H1 (cell line): ENCODE results near the gene RALGDS. TPM values are rescaled to one million over a fixed set of nuclear protein-coding genes. Genes with fewer than 3 reads are reported as not detected.

ENCODE experiments used
- CTCF ChIA-PET: fragments of 300-600 bp; sonication (Branson Sonifier 250); formaldehyde crosslinking; loops from one replicate; lab custom pipeline; 2021; ENCODE audit not compliant: partially characterized antibody; lab: Charles Lee
- POLR2A ChIA-PET: fragments of 300-600 bp; sonication (Branson Sonifier 250); formaldehyde crosslinking; loops from one replicate; lab custom pipeline; 2021; ENCODE audit warnings: inconsistent platforms; ENCODE audit not compliant: partially characterized antibody; lab: Charles Lee
- DNase-seq, 2 experiments: peaks; one replicate each; pipeline versions ENCODE4 v3.0.0 to v3.0.0-alpha.2; 2010 to 2022; ENCODE audit warnings: low spot score in 2 of 2, low read depth in 1 of 2, mixed read lengths in 1 of 2
- FAIRE-seq: peaks from 2 replicates; lab custom pipeline; 2011; peaks lifted over from hg19 to GRCh38; lab: Jason Lieb, UNC
- H2AFZ ChIP-seq: 2 replicates; pipeline ENCODE4 v1.8.1; 2012; ENCODE audit warnings: low read length, inconsistent platforms
- H2AK5ac ChIP-seq: 2 replicates; pipeline ENCODE4 v1.6.1; 2013; ENCODE audit warnings: low read depth, low read length
- H2BK120ac ChIP-seq: replicated peaks from 2 replicates; pipeline ENCODE3; 2013; ENCODE audit warnings: low read depth, low read length, inconsistent platforms
- H2BK12ac ChIP-seq: 2 replicates; pipeline ENCODE4 v1.6.1; 2013; ENCODE audit warnings: low read depth, low read length
- H2BK15ac ChIP-seq: 2 replicates; pipeline ENCODE4 v1.6.1; 2013; ENCODE audit warnings: low read length
- H2BK20ac ChIP-seq: 2 replicates; pipeline ENCODE4 v1.6.1; 2013; ENCODE audit warnings: low read length
- H2BK5ac ChIP-seq: 2 replicates; pipeline ENCODE4 v1.6.1; 2013; ENCODE audit warnings: low read depth, low read length
- H3K14ac ChIP-seq: 2 replicates; pipeline ENCODE4 v1.6.1; 2013; ENCODE audit warnings: inconsistent platforms; ENCODE audit not compliant: insufficient read length
- H3K18ac ChIP-seq: 2 replicates; pipeline ENCODE4 v1.6.1; 2013; ENCODE audit warnings: low read length; ENCODE audit errors: extremely low read depth
- H3K23ac ChIP-seq: 2 replicates; pipeline ENCODE4 v1.6.1; 2013; ENCODE audit warnings: inconsistent platforms; ENCODE audit not compliant: insufficient read length
- H3K23me2 ChIP-seq: 2 replicates; pipeline ENCODE4 v1.6.1; 2013; ENCODE audit warnings: low read depth, low read length
- H3K27ac ChIP-seq: 2 replicates; pipeline ENCODE4 v1.6.1; 2011; ENCODE audit warnings: low read depth, low read length, inconsistent platforms
- H3K27me3 ChIP-seq, 4 experiments: replicated peaks in 1 of 4; 1 replicate in 1 of 4; 2 replicates in 3 of 4; pipeline versions ENCODE4 v1.6.1 to v1.8.1; 2011 to 2013; ENCODE audit warnings: low read length in 3 of 4, mild to moderate bottlenecking in 3 of 4, inconsistent platforms in 2 of 4, mixed read lengths in 2 of 4, moderate library complexity in 1 of 4; ENCODE audit not compliant: control insufficient read depth in 3 of 4, insufficient read depth in 3 of 4; ENCODE audit errors: extremely low read depth in 1 of 4
- H3K36me3 ChIP-seq, 4 experiments: 2 replicates each; pipeline versions ENCODE4 v1.6.1 to v1.8.1; 2011 to 2013; ENCODE audit warnings: mild to moderate bottlenecking in 4 of 4, low read length in 3 of 4, moderate library complexity in 2 of 4, control low read depth in 1 of 4, inconsistent platforms in 1 of 4; ENCODE audit not compliant: insufficient read depth in 4 of 4, control insufficient read depth in 2 of 4
- H3K4ac ChIP-seq: replicated peaks from 2 replicates; pipeline ENCODE3; 2013; ENCODE audit warnings: low read length, low read depth, mixed read lengths, inconsistent platforms; ENCODE audit not compliant: insufficient read length
- H3K4me1 ChIP-seq, 4 experiments: replicated peaks in 1 of 4; 1 replicate in 1 of 4; 2 replicates in 3 of 4; pipeline versions ENCODE4 v1.6.1 to v1.8.1; 2011 to 2013; ENCODE audit warnings: low read length in 3 of 4, inconsistent platforms in 2 of 4, mixed read lengths in 1 of 4; ENCODE audit not compliant: insufficient read depth in 4 of 4, control insufficient read depth in 3 of 4
- H3K4me2 ChIP-seq, 2 experiments: 2 replicates each; pipeline versions ENCODE4 v1.6.1 to v1.8.1; 2011 to 2013; ENCODE audit warnings: low read depth in 2 of 2, low read length in 2 of 2, control low read depth in 1 of 2, inconsistent platforms in 1 of 2, mild to moderate bottlenecking in 1 of 2; ENCODE audit not compliant: insufficient read depth in 1 of 2
- H3K4me3 ChIP-seq, 4 experiments: fragments of 200-600, 300-600 bp in 1 of 4; sonication (generic), shearing (Covaris generic), sonication (Bioruptor Twin) in 1 of 4; 2 replicates each; pipeline versions ENCODE4 v1.5.1 to v1.8.1; 2011 to 2016; ENCODE audit warnings: low read length in 4 of 4, low read depth in 3 of 4, control low read depth in 2 of 4, inconsistent platforms in 2 of 4, mild to moderate bottlenecking in 2 of 4, mixed read lengths in 1 of 4, moderate library complexity in 1 of 4; ENCODE audit not compliant: insufficient read depth in 2 of 4; ENCODE audit errors: extremely low read depth in 1 of 4
- H3K56ac ChIP-seq: replicated peaks from 2 replicates; pipeline ENCODE3; 2013; ENCODE audit warnings: low read depth, mild to moderate bottlenecking, mixed read lengths, low read length, inconsistent platforms; ENCODE audit not compliant: insufficient read length
- H3K79me1 ChIP-seq: 2 replicates; pipeline ENCODE4 v1.6.1; 2013; ENCODE audit warnings: low read depth, low read length, control low read depth
- H3K79me2 ChIP-seq, 2 experiments: 2 replicates each; pipeline versions ENCODE4 v1.6.1 to v1.8.1; 2012 to 2013; ENCODE audit warnings: low read length in 2 of 2, mild to moderate bottlenecking in 2 of 2, inconsistent platforms in 1 of 2; ENCODE audit not compliant: insufficient read depth in 2 of 2, control insufficient read depth in 1 of 2
- H3K9ac ChIP-seq, 4 experiments: replicated peaks in 1 of 4; 1 replicate in 1 of 4; 2 replicates in 3 of 4; pipeline versions ENCODE4 v1.6.1 to v1.8.1; 2011 to 2013; ENCODE audit warnings: low read depth in 3 of 4, low read length in 3 of 4, control low read depth in 2 of 4, mild to moderate bottlenecking in 2 of 4, moderate library complexity in 2 of 4, inconsistent platforms in 1 of 4; ENCODE audit errors: extremely low read depth in 1 of 4
- H3K9me3 ChIP-seq, 2 experiments: 2 replicates each; pipeline versions ENCODE4 v1.6.1 to v1.8.1; 2012 to 2013; ENCODE audit warnings: mild to moderate bottlenecking in 2 of 2, moderate library complexity in 2 of 2, control low read depth in 1 of 2, inconsistent platforms in 1 of 2, low read depth in 1 of 2, low read length in 1 of 2, mixed read lengths in 1 of 2; ENCODE audit not compliant: insufficient read depth in 2 of 2
- H4K20me1 ChIP-seq, 2 experiments: replicated peaks in 1 of 2; 2 replicates each; pipeline versions ENCODE3 to v1.8.1; 2011 to 2013; ENCODE audit warnings: inconsistent platforms in 2 of 2, low read length in 2 of 2, mild to moderate bottlenecking in 1 of 2; ENCODE audit not compliant: insufficient read depth in 2 of 2, control insufficient read depth in 1 of 2
- H4K5ac ChIP-seq: 2 replicates; pipeline ENCODE4 v1.6.1; 2013; ENCODE audit warnings: low read length, low read depth, mixed read lengths, inconsistent platforms; ENCODE audit not compliant: insufficient read length
- H4K8ac ChIP-seq: 2 replicates; pipeline ENCODE4 v1.8.0; 2013; ENCODE audit warnings: mild to moderate bottlenecking, moderate library complexity, low read length, inconsistent platforms; ENCODE audit not compliant: insufficient read depth; ENCODE audit errors: extremely low read depth
- H4K91ac ChIP-seq: replicated peaks from 2 replicates; pipeline ENCODE3; 2013; ENCODE audit warnings: low read length, mixed read lengths, inconsistent platforms; ENCODE audit not compliant: insufficient read length
- BCL11A ChIP-seq, 2 experiments: IDR thresholded peaks; one replicate each; pipeline ENCODE4 v1.6.1; 2011; ENCODE audit warnings: low read depth in 2 of 2, low read length in 2 of 2, mild to moderate bottlenecking in 2 of 2
- WGBS, 2 experiments: shearing (Covaris generic) in 1 of 2; methylation state at CpG; one replicate each; pipeline versions ENCODE4 v1.1.6 to v1.1.7; 2013 to 2015; ENCODE audit warnings: low lambda C conversion rate in 2 of 2, mixed read lengths in 2 of 2, inconsistent platforms in 1 of 2, low coverage in 1 of 2, missing lambda C conversion rate in 1 of 2; ENCODE audit not compliant: insufficient replicate concordance in 2 of 2, insufficient coverage in 1 of 2, insufficient read length in 1 of 2; ENCODE audit errors: extremely low coverage in 1 of 2, missing lambda C conversion rate in 1 of 2; 5-methylcytosine and 5-hydroxymethylcytosine counted together
- polyA plus RNA-seq, 7 experiments: library from polyadenylated mRNA; depleted of rRNA in 3 of 7; stranded (reverse) in 5 of 7; unstranded in 2 of 7; fragments of >200 nt in 5 of 7; fragments of 200-250 nt in 2 of 7; gene quantifications; 1 replicate in 5 of 7; 2 replicates in 1 of 7; 4 replicates in 1 of 7; pipeline versions ENCODE4 v1.2.1 to v1.2.3, GENCODE V29; 2011 to 2013; ENCODE audit warnings: missing spikeins in 2 of 7, mixed read lengths in 2 of 7
- total RNA-seq: library from RNA; stranded (reverse); fragmentation: NEBNext Ultra II Directional; extraction: Animal tissue kit (Norgen Biotek cat#: 25700); gene quantifications from 2 replicates; pipeline ENCODE4 v1.2.1, GENCODE V29; 2021

Gene RALGDS
- total and polyA plus RNA-seq, 2 of the 8 experiments (the other 6 are each of a cell fraction or from before 2014, with no cell fraction given), result 14.5 to 25.5 TPM

GRCh38 chr9:133127340-133127981 lies 6.4 kb upstream of the RALGDS start:
- Histone ChIP-seq H2AFZ (no peak overlapping the region), H3K27me3 (peaks cover 0 to 5% (median under 1%) of the 10 kb centered on the region in 4 experiments; a peak in 2 of 7 replicates), H2AK5ac (no peak overlapping the region), H3K56ac (no peak overlapping the region), H3K4me1 (peaks cover 0 to 3% (median 0%) of the 10 kb centered on the region in 4 experiments; a peak in 1 of 7 replicates), H4K5ac (no peak overlapping the region), H3K79me1 (no peaks in the 10 kb centered on the region; the same call in 1 of the 2 replicates), H2BK12ac (no peak overlapping the region), H3K9me3 (no peaks in the 10 kb centered on the region), H3K23me2 (peaks cover 5% of the 10 kb centered on the region; the same call in 1 of the 2 replicates), H3K27ac (no peak overlapping the region), H4K20me1 (peaks cover 9 to 31% of the 10 kb centered on the region in 2 experiments), H3K14ac (no peak overlapping the region), H4K8ac (no peak overlapping the region), H2BK20ac (no peak overlapping the region), H3K36me3 (no peaks in the 10 kb centered on the region), H3K4me2 (no peak overlapping the region), H3K4me3 (no peak overlapping the region), H3K18ac (no peak overlapping the region), H2BK120ac (no peak overlapping the region), H3K4ac (no peak overlapping the region), H3K9ac (no peak overlapping the region), H4K91ac (no peak overlapping the region), H2BK5ac (no peak overlapping the region), H3K79me2 (no peaks in the 10 kb centered on the region), H3K23ac (no peak overlapping the region), H2BK15ac (no peak overlapping the region)
- DNase-seq (no peak), FAIRE-seq (no peak)
- POLR2A ChIA-PET, result no interaction called here
- CTCF ChIA-PET, result interaction anchor here (0.6 to 3.3 kb wide), 6 partner anchors 14 to 29 kb away, joined by 3 to 16 read pairs (median 6); no protein-coding TSS in a partner anchor
- WGBS, 2 experiments, result 91% methylated on average over 20 of the region's 23 CpGs; no CpG with 5 or more reads in 1 of the 2 experiments
- TF ChIP-seq BCL11A (IDR thresholded peaks at IDR 0.05; ENCODE audit: low read depth in 2 of 2, low read length in 2 of 2), result no peak
